SHP77 treated with DMSO at 0.1 percent for 48 hours (cell line): Measurements from ENCODE around the gene TAF4B.
"Not testable (repeated sequence)": the region's sequence is repeated elsewhere in the genome, so short reads cannot be mapped to it uniquely, and the experiment has no call there.

Experiments used
- DNase-seq: peaks from one replicate; lab custom pipeline; 2025; lab: John Stamatoyannopoulos, UW

TAF4B gene

GRCh38 chr18:26309281-26309680, 83.0 kb downstream of the TAF4B start:
- no peak for DNase-seq

GRCh38 chr18:26312199-26312598, 86.0 kb downstream of the TAF4B start:
- DNase-seq, result no peak

- no peak for DNase-seq
Observed at GRCh38 chr18:26317398-26317797, 91.2 kb downstream of the TAF4B start.

GRCh38 chr18:26320686-26321085, 94.4 kb downstream of the TAF4B start:
- DNase-seq, result no peak

GRCh38 chr18:26322890-26323653, 96.8 kb downstream of the TAF4B start:
- no peak for DNase-seq

GRCh38 chr18:26325771-26326170, 99.5 kb downstream of the TAF4B start:
- no peak for DNase-seq

- DNase-seq, result no peak
Observed at GRCh38 chr18:26327062-26327461, 100.8 kb downstream of the TAF4B start.

- no peak for DNase-seq
Observed at GRCh38 chr18:26332991-26333390, 106.7 kb downstream of the TAF4B start.

GRCh38 chr18:26335156-26335555, 108.9 kb downstream of the TAF4B start:
- no peak for DNase-seq

- DNase-seq, result no peak
Observed at GRCh38 chr18:26335571-26336487, 109.6 kb downstream of the TAF4B start.

GRCh38 chr18:26336572-26336971, 110.3 kb downstream of the TAF4B start:
- no peak for DNase-seq

- no peak for DNase-seq
Observed at GRCh38 chr18:26342646-26343045, 116.4 kb downstream of the TAF4B start.

- no peak for DNase-seq
Observed at GRCh38 chr18:26350961-26351360, 124.7 kb downstream of the TAF4B start.

GRCh38 chr18:26356045-26356785, 130.0 kb downstream of the TAF4B start:
- DNase-seq, result no peak

- DNase-seq, result no peak
Observed at GRCh38 chr18:26357960-26358359, 131.7 kb downstream of the TAF4B start.

- no peak for DNase-seq
Observed at GRCh38 chr18:26362021-26362420, 135.8 kb downstream of the TAF4B start.

GRCh38 chr18:26367425-26367824, 141.2 kb downstream of the TAF4B start:
- DNase-seq, result no peak

- no peak for DNase-seq
Observed at GRCh38 chr18:26370037-26370436, 143.8 kb downstream of the TAF4B start.

- DNase-seq, result no peak
Observed at GRCh38 chr18:26376105-26376504, 149.9 kb downstream of the TAF4B start.

GRCh38 chr18:26378701-26379100, 152.5 kb downstream of the TAF4B start:
- no peak for DNase-seq

- not testable (repeated sequence) for DNase-seq
Observed at GRCh38 chr18:26381555-26381954, 155.3 kb downstream of the TAF4B start.
